K562 (cell line): ENCODE results near the gene ST7. TPM values are rescaled to one million over a fixed set of nuclear protein-coding genes. Genes with fewer than 3 reads are reported as not detected.

Source experiments
- EP400 ChIP-seq: fragments of 450-650 bp; IDR thresholded peaks from 2 replicates; pipeline ENCODE4 v1.6.1; 2017; ENCODE audit warnings: antibody characterized with exemption, mild to moderate bottlenecking, moderate library complexity
- ESRRB ChIP-seq: fragments of 250-450 bp; sonication (Bioruptor Pico); IDR thresholded peaks from 2 replicates; pipeline ENCODE4 v1.5.0; 2020; ENCODE audit warnings: mild to moderate bottlenecking, moderate library complexity, borderline replicate concordance
- FOXA1 ChIP-seq: fragments of 450-650 bp; IDR thresholded peaks from 2 replicates; pipeline ENCODE4 v1.6.1; 2016; ENCODE audit warnings: mild to moderate bottlenecking, borderline replicate concordance
- GATAD2B ChIP-seq: fragments of 450-650 bp; IDR thresholded peaks from 2 replicates; pipeline ENCODE4 v1.6.1; 2017; ENCODE audit warnings: mild to moderate bottlenecking, borderline replicate concordance
- HMG20B ChIP-seq: fragments of 250-450 bp; sonication (Bioruptor Pico); IDR thresholded peaks from 2 replicates; pipeline ENCODE4 v1.5.0; 2021; ENCODE audit warnings: mild to moderate bottlenecking
- NELFE ChIP-seq: IDR thresholded peaks from 2 replicates; pipeline ENCODE4 v1.6.1; 2011; ENCODE audit warnings: mild to moderate bottlenecking; ENCODE audit not compliant: insufficient read depth, insufficient read length
- NEUROD1 ChIP-seq: fragments of 150-350 bp; IDR thresholded peaks from 2 replicates; pipeline ENCODE4 v1.6.1; 2014; ENCODE audit warnings: borderline replicate concordance, low read length, low read depth; ENCODE audit not compliant: partially characterized antibody
- NFYB ChIP-seq: IDR thresholded peaks from 2 replicates; pipeline ENCODE4 v1.6.1; 2011; ENCODE audit warnings: mild to moderate bottlenecking, moderate library complexity; ENCODE audit not compliant: insufficient read length; ENCODE audit errors: extremely low read depth
- PHTF2 ChIP-seq: fragments of 250-450 bp; sonication (Bioruptor Pico); IDR thresholded peaks from 2 replicates; pipeline ENCODE4 v1.5.0; 2021; ENCODE audit warnings: mild to moderate bottlenecking
- PML ChIP-seq: IDR thresholded peaks from 2 replicates; pipeline ENCODE4 v1.6.1; 2012; ENCODE audit warnings: low read length, inconsistent platforms
- POLR2B ChIP-seq: fragments of 450-650 bp; IDR thresholded peaks from 2 replicates; pipeline ENCODE4 v1.6.1; 2018; ENCODE audit warnings: low read depth; ENCODE audit not compliant: partially characterized antibody
- SRSF1 ChIP-seq: fragments of 200-400 bp; formaldehyde crosslinking; IDR thresholded peaks from 2 replicates; pipeline ENCODE4 v1.6.1; 2017; ENCODE audit warnings: mild to moderate bottlenecking, low read depth, low read length, moderate library complexity
- TGIF2 ChIP-seq: sonication (generic); formaldehyde crosslinking; IDR thresholded peaks from 2 replicates; pipeline ENCODE4 v1.8.1; 2022; ENCODE audit warnings: mild to moderate bottlenecking, missing genetic modification reagents, moderate library complexity
- ZBED1 ChIP-seq: IDR thresholded peaks from 2 replicates; pipeline ENCODE4 v1.6.1; 2014
- ZC3H11A ChIP-seq: IDR thresholded peaks from 2 replicates; pipeline ENCODE4 v1.6.1; 2012; ENCODE audit warnings: low read depth, low read length, improper control_type of control experiment
- ZNF133 ChIP-seq: fragments of 250-450 bp; sonication (Bioruptor Pico); IDR thresholded peaks from 2 replicates; pipeline ENCODE4 v1.4.0; 2020; ENCODE audit warnings: mild to moderate bottlenecking
- ZNF551 ChIP-seq: fragments of 250-450 bp; sonication (Bioruptor Pico); IDR thresholded peaks from 2 replicates; pipeline ENCODE4 v1.5.0; 2021; ENCODE audit warnings: mild to moderate bottlenecking, moderate library complexity
- ZNF766 ChIP-seq: fragments of 200-800 bp; sonication (Bioruptor generic); conservative IDR thresholded peaks from 2 replicates; pipeline ENCODE4 v1.6.1; 2016; ENCODE audit warnings: missing genetic modification characterization, missing compliant biosample characterization
- polyA plus RNA-seq, 8 experiments: library from polyadenylated mRNA; depleted of rRNA in 4 of 8; stranded (reverse) in 5 of 8; unstranded in 3 of 8; fragments of >200 nt; fragmentation: Nextera tagmentation in 2 of 8; fragmentation: Illumina TruSeq in 1 of 8; extraction: Ambion mirVana in 2 of 8; extraction: Trizol in 1 of 8; gene quantifications; 2 replicates each; pipeline versions ENCODE4 v1.2.1 to v1.2.3, GENCODE V29; 2011 to 2014; ENCODE audit warnings: inconsistent platforms in 1 of 8, missing spikeins in 1 of 8
- total RNA-seq, 7 experiments: library from RNA; depleted of rRNA in 6 of 7; stranded (reverse); fragments of >200 nt in 6 of 7; fragmentation: Illumina TruSeq in 2 of 7; extraction: Trizol in 2 of 7; gene quantifications; 2 replicates each; pipeline versions ENCODE4 v1.2.1 to v1.2.3, GENCODE V29; 2011 to 2021; ENCODE audit warnings: low replicate concordance in 1 of 7
- TF ChIP-seq, protein P1 (sequence below): fragments of 250-450 bp; sonication (Bioruptor Pico); IDR thresholded peaks from 2 replicates; pipeline ENCODE4 v1.5.1; 2021; ENCODE audit warnings: mild to moderate bottlenecking
- TF ChIP-seq, protein P2 (sequence below): fragments of 450-650 bp; formaldehyde crosslinking; IDR thresholded peaks from 2 replicates; pipeline ENCODE4 v1.4.0; 2020; ENCODE audit warnings: mild to moderate bottlenecking, moderate library complexity
- TF ChIP-seq, protein P3 (sequence below): sonication (generic); formaldehyde crosslinking; IDR thresholded peaks from 2 replicates; pipeline ENCODE4 v1.8.0; 2022; ENCODE audit warnings: mild to moderate bottlenecking, missing genetic modification reagents
- TF ChIP-seq, protein P4 (sequence below): fragments of 450-650 bp; formaldehyde crosslinking; IDR thresholded peaks from 2 replicates; pipeline ENCODE4 v1.4.0; 2020; ENCODE audit warnings: mild to moderate bottlenecking, moderate library complexity
- TF ChIP-seq, protein P5 (sequence below): fragments of 200-800 bp; sonication (Bioruptor generic); IDR thresholded peaks from 2 replicates; pipeline ENCODE4 v1.6.1; 2017; ENCODE audit warnings: missing genetic modification characterization, missing compliant biosample characterization

ST7 gene
- total and polyA plus RNA-seq, 9 of the 15 experiments (the other 6 are each of a cell fraction or from before 2014, with no cell fraction given), result 23.9 to 56.3 (median 36.9) TPM

DNA sequence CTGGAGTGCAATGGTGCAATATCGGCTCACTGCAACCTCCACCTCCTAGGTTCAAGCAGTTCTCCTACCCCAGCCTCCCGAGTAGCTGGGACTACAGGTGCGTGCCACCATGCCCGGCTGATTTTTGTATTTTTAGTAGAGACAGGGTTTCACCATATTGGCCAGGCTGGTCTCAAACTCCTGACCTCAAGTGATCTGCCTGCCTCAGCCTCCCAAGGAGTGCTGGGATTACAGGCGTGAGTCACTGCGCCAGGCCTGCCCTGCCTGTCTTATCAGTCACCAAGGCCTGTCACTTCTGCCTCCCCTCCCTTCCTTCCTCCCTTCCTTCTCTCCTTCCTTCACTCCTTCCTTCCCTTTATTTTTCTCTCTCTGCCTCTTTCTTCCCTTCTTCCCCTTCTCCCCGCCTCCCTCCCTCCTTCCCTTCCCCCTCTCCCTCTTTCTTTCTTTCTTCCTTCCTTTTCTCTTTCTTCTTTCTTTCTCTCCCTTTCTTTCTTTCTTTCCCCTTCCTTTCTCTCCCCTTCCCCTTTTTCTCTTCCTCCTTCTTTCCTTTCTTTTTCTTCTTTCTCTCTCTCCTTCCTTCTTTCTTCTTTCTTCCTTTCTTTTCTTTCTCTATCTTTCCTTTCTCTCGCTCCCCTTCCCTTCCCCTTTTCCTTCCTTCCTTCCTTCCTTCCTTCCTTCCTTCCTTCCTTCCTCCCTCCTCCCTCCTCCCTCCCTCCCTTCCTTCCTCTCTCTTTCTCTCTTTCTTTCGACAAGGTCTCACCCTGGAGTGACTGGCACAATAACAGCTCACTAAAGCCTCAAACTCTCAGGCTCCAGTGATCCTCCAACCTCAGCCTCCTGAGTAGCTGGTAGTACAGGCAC lies 3.1 kb upstream of the ST7 start (continued):
- TF ChIP-seq, protein P1, sequence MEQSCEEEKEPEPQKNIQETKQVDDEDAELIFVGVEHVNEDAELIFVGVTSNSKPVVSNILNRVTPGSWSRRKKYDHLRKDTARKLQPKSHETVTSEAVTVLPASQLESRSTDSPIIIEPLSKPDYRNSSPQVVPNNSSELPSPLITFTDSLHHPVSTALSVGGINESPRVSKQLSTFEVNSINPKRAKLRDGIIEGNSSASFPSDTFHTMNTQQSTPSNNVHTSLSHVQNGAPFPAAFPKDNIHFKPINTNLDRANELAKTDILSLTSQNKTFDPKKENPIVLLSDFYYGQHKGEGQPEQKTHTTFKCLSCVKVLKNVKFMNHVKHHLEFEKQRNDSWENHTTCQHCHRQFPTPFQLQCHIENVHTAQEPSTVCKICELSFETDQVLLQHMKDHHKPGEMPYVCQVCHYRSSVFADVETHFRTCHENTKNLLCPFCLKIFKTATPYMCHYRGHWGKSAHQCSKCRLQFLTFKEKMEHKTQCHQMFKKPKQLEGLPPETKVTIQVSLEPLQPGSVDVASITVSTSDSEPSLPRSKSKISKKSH (CRISPR knock-in tag), result 0 out of 2 replicates have a peak, but pooled peaks have one; percentile 50
- TF ChIP-seq, protein P2, sequence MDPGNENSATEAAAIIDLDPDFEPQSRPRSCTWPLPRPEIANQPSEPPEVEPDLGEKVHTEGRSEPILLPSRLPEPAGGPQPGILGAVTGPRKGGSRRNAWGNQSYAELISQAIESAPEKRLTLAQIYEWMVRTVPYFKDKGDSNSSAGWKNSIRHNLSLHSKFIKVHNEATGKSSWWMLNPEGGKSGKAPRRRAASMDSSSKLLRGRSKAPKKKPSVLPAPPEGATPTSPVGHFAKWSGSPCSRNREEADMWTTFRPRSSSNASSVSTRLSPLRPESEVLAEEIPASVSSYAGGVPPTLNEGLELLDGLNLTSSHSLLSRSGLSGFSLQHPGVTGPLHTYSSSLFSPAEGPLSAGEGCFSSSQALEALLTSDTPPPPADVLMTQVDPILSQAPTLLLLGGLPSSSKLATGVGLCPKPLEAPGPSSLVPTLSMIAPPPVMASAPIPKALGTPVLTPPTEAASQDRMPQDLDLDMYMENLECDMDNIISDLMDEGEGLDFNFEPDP (CRISPR knock-in tag), result no peak
- no peak for TF ChIP-seq PHTF2 (CRISPR knock-in tag)
- TF ChIP-seq, protein P3, sequence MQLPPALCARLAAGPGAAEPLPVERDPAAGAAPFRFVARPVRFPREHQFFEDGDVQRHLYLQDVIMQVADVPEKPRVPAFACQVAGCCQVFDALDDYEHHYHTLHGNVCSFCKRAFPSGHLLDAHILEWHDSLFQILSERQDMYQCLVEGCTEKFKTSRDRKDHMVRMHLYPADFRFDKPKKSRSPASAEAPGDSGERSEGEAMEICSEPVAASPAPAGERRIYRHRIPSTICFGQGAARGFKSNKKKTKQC (CRISPR knock-in tag), result 0 out of 2 replicates have a peak, but pooled peaks have one; percentile 54
- TF ChIP-seq PML, result peak; percentile 78
- TF ChIP-seq NFYB, result no peak
- no peak for TF ChIP-seq ESRRB
- TF ChIP-seq NELFE, result no peak
- TF ChIP-seq, protein P4, sequence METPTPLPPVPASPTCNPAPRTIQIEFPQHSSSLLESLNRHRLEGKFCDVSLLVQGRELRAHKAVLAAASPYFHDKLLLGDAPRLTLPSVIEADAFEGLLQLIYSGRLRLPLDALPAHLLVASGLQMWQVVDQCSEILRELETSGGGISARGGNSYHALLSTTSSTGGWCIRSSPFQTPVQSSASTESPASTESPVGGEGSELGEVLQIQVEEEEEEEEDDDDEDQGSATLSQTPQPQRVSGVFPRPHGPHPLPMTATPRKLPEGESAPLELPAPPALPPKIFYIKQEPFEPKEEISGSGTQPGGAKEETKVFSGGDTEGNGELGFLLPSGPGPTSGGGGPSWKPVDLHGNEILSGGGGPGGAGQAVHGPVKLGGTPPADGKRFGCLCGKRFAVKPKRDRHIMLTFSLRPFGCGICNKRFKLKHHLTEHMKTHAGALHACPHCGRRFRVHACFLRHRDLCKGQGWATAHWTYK (CRISPR knock-in tag), result no peak; the same call in 1 of the 2 replicates
- peak; percentile 87 for TF ChIP-seq EP400
- TF ChIP-seq GATAD2B, result peak; percentile 94
- TF ChIP-seq, protein P5, sequence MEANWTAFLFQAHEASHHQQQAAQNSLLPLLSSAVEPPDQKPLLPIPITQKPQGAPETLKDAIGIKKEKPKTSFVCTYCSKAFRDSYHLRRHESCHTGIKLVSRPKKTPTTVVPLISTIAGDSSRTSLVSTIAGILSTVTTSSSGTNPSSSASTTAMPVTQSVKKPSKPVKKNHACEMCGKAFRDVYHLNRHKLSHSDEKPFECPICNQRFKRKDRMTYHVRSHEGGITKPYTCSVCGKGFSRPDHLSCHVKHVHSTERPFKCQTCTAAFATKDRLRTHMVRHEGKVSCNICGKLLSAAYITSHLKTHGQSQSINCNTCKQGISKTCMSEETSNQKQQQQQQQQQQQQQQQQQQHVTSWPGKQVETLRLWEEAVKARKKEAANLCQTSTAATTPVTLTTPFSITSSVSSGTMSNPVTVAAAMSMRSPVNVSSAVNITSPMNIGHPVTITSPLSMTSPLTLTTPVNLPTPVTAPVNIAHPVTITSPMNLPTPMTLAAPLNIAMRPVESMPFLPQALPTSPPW (CRISPR knock-in tag), result peak; percentile 70
- peak; percentile 56; the same call in 1 of the 2 replicates for TF ChIP-seq ZNF551 (CRISPR knock-in tag)
- TF ChIP-seq NEUROD1, result peak; percentile 86
- no peak for TF ChIP-seq ZC3H11A
- TF ChIP-seq SRSF1, result no peak
- no peak for TF ChIP-seq ZNF133 (CRISPR knock-in tag)
- TF ChIP-seq FOXA1, result no peak
- no peak for TF ChIP-seq TGIF2 (CRISPR knock-in tag)
- TF ChIP-seq HMG20B (CRISPR knock-in tag), result no peak
- no peak for TF ChIP-seq ZNF766 (CRISPR knock-in tag)
- peak; percentile 64 for TF ChIP-seq POLR2B
- 0 out of 2 replicates have a peak, but pooled peaks have one; percentile 44 for TF ChIP-seq ZBED1
